Measurements from ENCODE around the gene ILKAP. TPM values are rescaled to one million over a fixed set of nuclear protein-coding genes. Genes with fewer than 3 reads are reported as not detected.

The ILKAP gene
- total RNA-seq, 4 donors from 2014 or later = 27.3 to 36.0 (median 34.3) TPM

DNA sequence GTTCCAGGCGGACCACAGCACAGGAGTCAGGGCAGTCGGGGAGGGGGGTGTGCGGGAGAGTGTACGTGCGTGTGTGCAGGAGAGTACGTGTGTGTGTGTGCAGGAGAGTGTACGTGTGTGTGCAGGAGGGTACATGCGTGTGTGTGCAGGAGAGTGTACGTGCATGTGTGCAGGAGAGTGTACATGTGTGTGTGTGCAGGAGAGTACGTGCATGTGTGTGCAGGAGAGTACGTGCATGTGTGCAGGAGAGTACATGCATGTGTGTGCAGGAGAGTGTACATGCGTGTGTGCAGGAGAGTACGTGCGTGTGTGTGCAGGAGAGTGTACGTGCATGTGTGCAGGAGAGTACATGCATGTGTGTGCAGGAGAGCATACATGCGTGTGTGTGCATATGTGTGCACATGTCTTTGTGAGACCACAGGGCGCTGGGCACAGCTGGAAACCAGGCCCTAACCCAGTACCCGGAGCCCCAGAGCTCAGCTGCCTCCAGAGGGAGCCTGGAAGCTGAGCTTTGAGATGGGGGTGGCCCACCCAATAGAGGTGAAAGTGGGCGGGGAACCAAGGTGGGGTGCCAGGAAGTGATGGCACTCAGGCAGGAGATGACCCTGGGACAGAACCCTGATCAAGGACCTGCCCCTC lies 78.9 kb downstream of the ILKAP start:
- Histone ChIP-seq H3K27me3 (peaks cover 0 to 5% (median 0%) of the 10 kb centered on the region in 4 donors), H3K27ac (replicated peaks in 1 of 4) (no peak overlapping the region), H3K4me1 (peaks cover 5 to 22% (median 15%) of the 10 kb centered on the region in 4 donors), H3K4me3 (no peak overlapping the region), H3K9me3 (no peaks in the 10 kb centered on the region), H3K36me3 (no peaks in the 10 kb centered on the region)
- WGBS = 92% methylated on average over 17 of the region's 19 CpGs
- intact Hi-C loops (cut with DNase I) = no loop called here
- no peak for DNase-seq (ENCODE audit: extremely low spot score)
- TF ChIP-seq POLR2A (IDR thresholded peaks at IDR 0.05; ENCODE audit: low read depth) (no peak), POLR2AphosphoS5 (IDR thresholded peaks at IDR 0.05) (no peak)
- TF ChIP-seq, protein P1, sequence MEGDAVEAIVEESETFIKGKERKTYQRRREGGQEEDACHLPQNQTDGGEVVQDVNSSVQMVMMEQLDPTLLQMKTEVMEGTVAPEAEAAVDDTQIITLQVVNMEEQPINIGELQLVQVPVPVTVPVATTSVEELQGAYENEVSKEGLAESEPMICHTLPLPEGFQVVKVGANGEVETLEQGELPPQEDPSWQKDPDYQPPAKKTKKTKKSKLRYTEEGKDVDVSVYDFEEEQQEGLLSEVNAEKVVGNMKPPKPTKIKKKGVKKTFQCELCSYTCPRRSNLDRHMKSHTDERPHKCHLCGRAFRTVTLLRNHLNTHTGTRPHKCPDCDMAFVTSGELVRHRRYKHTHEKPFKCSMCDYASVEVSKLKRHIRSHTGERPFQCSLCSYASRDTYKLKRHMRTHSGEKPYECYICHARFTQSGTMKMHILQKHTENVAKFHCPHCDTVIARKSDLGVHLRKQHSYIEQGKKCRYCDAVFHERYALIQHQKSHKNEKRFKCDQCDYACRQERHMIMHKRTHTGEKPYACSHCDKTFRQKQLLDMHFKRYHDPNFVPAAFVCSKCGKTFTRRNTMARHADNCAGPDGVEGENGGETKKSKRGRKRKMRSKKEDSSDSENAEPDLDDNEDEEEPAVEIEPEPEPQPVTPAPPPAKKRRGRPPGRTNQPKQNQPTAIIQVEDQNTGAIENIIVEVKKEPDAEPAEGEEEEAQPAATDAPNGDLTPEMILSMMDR (IDR thresholded peaks at IDR 0.05) = no peak

- no peak for DNase-seq (ENCODE audit: extremely low spot score)
- peaks cover 5 to 22% (median 15%) of the 10 kb centered on the region in 4 donors for H3K4me1 ChIP-seq
- 74% methylated on average over 9 of the region's 14 CpGs for WGBS
- peaks cover 0 to 5% (median 0%) of the 10 kb centered on the region in 4 donors for H3K27me3 ChIP-seq
- no peak for TF ChIP-seq POLR2A (IDR thresholded peaks at IDR 0.05; ENCODE audit: low read depth)
- TF ChIP-seq EP300 (IDR thresholded peaks at IDR 0.05) = no peak
- TF ChIP-seq, protein P1 (IDR thresholded peaks at IDR 0.05) = no peak
- no peak for TF ChIP-seq POLR2AphosphoS5 (IDR thresholded peaks at IDR 0.05)
- H3K4me3 ChIP-seq = no peak overlapping the region
- H3K36me3 ChIP-seq = no peaks in the 10 kb centered on the region
- intact Hi-C loops (cut with DNase I) = no loop called here
- H3K27ac ChIP-seq (replicated peaks in 1 of 4) = no peak overlapping the region
- H3K9me3 ChIP-seq = no peaks in the 10 kb centered on the region
Measured at GRCh38 chr2:238123991-238124470, 79.5 kb downstream of the ILKAP start.

DNA sequence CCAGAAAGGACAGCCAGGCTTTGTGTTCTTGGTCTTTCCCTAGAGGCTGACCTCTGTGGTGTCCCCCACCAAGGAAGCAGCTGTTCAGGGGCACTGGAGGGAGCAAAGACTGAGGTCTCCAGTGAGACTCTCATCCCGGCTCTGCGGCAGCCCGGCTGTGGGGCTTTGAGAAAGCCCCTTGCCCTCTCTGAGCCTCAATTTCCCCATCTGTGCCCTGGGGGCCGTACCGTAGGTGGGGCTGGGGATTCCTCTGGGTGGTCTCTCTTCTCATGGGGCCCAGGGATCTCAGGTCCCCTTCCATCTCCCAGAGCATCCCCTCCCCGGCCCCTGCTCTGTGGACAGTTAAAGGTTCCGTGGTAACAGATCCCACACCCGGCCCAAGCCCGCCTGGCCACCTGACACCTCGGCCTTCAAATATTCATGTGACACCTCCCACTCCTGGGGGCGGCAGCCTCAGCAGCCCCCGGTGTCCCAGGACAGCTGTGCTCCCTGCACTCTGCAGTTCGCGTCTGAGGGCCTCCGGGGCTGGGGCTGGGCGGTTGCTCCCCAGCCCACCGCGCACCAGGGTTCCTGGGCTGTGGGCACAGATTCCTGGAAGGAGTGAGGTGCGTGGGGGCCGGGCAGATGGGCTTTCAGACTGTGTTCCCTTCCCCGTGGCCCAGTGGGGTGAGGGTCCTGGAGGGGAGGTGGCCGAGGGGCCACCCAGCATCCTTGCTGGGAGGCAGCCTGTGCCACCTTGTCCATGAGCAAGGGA lies 80.1 kb downstream of the ILKAP start:
- Histone ChIP-seq H3K27ac (replicated peaks in 1 of 4) (no peak overlapping the region), H3K36me3 (no peaks in the 10 kb centered on the region), H3K9me3 (no peaks in the 10 kb centered on the region), H3K27me3 (peaks cover 0 to 5% (median 0%) of the 10 kb centered on the region in 4 donors), H3K4me1 (peaks cover 5 to 22% (median 15%) of the 10 kb centered on the region in 4 donors), H3K4me3 (no peak overlapping the region)
- intact Hi-C loops (cut with DNase I) = no loop called here
- WGBS = 84% methylated on average over 10 of the region's 22 CpGs
- no peak for TF ChIP-seq POLR2AphosphoS5 (IDR thresholded peaks at IDR 0.05)
- no peak for TF ChIP-seq POLR2A (IDR thresholded peaks at IDR 0.05; ENCODE audit: low read depth)
- no peak for TF ChIP-seq EP300 (IDR thresholded peaks at IDR 0.05)
- TF ChIP-seq, protein P1 (IDR thresholded peaks at IDR 0.05) = no peak
- no peak for DNase-seq (ENCODE audit: extremely low spot score)

DNA sequence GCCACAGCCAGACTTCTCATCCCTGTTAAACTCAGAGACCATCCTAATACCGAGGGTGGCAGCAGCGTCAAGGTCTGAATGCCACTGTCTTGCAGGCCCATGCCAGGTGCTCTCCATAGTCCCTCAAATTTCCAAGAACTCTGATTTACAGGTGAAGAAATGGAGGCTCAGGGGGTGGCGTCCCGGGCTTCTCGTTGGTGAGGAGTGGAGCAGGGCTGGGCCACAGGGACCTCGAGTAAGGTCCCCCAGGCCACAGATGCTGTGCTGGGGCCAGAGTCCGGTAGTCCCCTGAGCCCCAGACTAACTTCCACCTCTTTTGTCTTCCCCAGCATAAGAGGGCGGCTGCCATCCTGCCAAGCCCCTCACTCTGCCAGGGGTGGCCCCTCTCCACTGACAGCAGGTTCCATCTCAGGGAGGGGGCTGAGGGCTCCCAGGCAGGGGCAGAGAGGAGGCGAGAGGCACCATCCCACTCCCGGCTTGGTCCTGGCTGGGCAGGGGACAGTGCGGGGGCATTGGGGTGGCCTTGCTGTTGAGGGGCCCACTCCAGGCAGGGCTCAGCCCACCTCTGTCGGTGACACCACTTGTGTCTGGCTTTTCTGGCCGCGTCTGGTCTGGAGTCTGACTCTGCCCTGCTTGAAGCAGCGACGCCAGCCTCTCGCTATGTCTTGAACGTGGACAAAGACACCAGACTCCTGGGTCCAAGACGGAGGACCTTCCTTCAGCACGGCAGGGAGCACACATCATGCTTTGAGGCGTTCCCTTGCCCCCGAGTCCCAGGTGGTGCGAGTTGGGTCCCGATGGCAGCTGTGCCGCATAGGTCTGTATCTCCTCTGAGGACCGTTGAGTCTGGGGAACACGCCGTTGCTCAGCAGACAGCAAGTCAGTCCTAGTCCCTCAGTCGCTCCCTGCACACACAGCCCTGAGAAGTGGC lies 80.9 kb downstream of the ILKAP start:
- Histone ChIP-seq H3K4me3 (no peak overlapping the region), H3K27me3 (peaks cover 0 to 9% (median 0%) of the 10 kb centered on the region in 4 donors), H3K27ac (replicated peaks in 1 of 4) (no peak overlapping the region), H3K4me1 (peaks cover 5 to 18% (median 9%) of the 10 kb centered on the region in 4 donors), H3K36me3 (no peaks in the 10 kb centered on the region), H3K9me3 (no peaks in the 10 kb centered on the region)
- intact Hi-C loops (cut with DNase I) = no loop called here
- WGBS = 87% methylated on average over 17 of the region's 29 CpGs
- DNase-seq (ENCODE audit: extremely low spot score) = no peak
- TF ChIP-seq POLR2A (IDR thresholded peaks at IDR 0.05; ENCODE audit: low read depth) (no peak), POLR2AphosphoS5 (IDR thresholded peaks at IDR 0.05) (no peak), EP300 (IDR thresholded peaks at IDR 0.05) (no peak)
- TF ChIP-seq, protein P1 (IDR thresholded peaks at IDR 0.05) = no peak

All from esophagus muscularis mucosa (tissue), 4 donors.